Activated effector memory CD4-positive, alpha-beta T cell treated with anti-CD3 and anti-CD28 coated beads, Interleukin-2, amount 50 U/mL, for 16 hours (primary cell): ENCODE data around the gene FAM120A.

Source experiments
- DNase-seq: peaks from one replicate; pipeline ENCODE4 v3.0.0-alpha.2; 2020

Gene FAM120A

DNA sequence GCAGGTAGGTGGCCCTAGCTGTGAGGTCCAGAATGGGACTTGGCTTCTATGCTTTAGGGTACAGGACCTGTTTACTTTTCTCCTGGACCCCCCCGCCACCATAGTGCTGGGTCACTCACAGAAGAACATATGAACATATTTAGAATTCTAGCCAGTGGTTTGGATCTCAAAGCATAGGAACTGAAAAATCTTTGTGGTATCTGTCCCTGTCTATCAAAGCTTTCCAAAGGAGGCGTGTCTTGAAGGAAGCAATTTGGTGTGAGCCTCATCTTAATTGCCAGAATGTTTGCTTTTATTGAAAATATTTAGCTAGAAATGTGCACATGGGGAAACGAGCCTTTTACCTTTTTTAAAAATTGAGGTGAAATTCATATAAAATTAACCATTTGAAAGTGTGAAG lies 131.1 kb downstream of the FAM120A start:
- no peak for DNase-seq

DNA sequence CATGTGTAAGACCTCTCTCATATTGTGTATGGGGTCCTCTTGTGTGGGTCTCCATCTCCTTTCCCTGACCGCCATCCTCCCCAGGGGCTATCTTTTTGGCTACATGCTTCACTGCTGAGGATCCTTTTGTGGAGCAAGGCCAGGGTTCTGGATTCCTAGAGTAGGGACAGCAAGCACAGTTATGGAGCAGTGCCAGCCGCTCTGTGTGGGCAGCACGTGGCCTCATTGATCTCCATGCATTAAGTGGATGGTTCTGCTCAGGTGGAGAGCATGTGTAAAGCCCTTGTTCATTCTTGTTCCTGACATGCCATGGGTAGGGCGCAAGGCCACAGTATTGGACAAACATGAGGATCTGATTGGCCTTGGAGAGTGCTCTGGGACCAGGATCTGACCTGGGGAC lies 133.8 kb downstream of the FAM120A start:
- no peak for DNase-seq

DNA sequence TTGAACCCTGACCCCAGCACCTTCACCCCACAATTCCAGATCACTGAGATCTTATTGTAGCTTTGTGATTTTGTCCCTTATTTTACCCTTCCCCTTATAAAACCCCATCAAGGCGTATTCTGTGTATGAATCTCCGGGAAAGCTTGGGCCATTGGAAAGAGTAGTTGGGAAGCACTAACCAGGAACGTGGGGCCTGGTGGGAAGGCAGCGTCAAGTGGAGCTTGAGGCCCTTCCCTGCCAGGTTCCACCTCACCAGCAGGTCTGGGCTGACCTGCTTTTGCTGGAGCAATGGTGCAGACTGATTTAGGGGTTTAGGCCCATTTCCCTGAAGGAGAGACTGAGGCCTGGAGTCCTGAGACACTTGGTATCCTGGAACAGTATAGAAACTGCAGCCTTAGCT lies 134.2 kb downstream of the FAM120A start:
- no peak for DNase-seq

DNA sequence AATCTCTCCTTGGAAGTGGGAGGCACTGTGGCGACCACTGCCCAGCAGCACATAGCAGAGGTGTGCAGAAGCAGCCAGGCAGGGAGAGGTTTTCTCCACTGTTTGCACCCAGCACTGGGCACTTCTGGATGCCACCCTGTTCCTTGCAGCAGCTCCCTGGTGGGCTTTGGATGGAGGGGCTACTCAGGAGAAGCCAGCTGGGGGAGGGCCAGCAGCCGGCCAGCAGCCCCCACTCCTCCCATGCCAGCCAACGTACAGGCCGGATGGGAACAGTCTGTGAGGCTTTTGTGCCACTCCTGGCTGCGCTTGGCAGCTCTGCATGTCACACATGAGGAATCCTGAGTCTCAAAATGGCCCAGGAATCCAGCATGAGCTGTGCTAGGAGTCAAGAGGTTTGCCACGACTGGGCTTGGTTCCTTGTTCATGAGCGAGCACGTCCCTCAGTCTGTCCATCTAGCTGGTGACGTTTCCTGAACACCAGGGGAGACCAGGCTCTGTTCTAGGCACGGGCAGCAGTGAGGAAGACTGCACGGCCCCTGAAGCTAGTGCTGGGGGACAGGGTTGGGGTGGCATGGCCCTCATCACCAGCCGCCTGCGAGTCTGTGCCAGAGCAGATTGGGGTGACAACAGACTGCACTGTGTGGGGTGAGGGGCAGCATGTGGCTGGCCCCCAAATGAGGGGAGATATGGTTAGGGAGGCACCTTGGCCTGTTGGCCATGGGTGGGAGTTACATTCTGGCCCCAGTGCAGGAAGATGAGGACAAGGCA lies 135.0 kb downstream of the FAM120A start:
- DNase-seq: peak; percentile 57

DNA sequence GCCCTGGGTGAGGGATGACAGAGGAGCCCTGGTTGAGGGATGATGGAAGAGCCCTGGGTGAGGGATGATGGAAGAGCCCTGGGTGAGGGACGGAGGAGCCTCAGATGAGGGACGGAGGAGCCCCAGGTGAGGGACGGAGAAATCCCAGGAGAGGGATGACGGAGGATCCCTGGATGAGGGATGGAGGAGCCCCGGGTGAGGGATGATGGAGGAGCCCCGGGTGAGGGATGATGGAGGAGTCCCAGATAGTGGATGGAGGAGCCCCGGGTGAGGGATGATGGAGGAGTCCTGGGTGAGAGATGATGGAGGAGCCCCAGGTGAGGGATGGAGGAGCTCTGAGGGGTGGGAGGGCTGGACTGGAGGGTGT lies 135.8 kb downstream of the FAM120A start:
- no peak for DNase-seq

DNA sequence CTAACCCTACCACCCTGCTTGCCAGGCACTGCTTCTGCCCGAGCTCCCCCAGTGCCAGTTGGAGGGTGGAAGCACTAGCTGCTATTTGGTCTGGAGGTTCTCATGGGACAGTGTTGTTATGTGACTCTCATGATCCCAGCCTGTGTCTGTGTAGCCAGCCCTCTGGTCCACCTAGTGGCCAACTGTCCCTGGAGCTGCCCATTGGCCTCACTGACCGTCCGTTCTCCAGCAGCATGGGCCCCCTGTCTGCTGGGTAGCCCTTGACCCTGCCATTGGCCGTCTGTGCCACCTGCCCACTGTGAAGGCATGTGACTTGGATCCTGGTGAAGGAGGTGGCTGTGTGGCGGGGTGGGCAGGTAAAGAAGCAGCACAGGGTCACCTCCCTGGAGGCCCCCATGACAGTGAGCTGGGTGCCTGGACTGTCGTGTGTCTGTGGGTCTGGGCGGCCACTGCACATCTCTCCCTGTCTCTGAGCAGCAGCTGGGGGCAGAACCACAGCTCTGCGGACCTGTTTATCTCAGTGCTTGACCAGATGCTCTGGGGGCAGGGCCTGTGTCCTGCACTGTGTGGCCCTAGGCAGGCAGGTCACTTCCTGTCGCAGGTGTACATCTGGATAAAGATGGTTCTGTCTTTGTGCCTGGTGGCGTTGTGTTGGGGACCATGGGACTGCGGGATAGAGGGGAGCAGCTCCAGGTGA lies 136.3 kb downstream of the FAM120A start:
- peak; percentile 50 for DNase-seq

DNA sequence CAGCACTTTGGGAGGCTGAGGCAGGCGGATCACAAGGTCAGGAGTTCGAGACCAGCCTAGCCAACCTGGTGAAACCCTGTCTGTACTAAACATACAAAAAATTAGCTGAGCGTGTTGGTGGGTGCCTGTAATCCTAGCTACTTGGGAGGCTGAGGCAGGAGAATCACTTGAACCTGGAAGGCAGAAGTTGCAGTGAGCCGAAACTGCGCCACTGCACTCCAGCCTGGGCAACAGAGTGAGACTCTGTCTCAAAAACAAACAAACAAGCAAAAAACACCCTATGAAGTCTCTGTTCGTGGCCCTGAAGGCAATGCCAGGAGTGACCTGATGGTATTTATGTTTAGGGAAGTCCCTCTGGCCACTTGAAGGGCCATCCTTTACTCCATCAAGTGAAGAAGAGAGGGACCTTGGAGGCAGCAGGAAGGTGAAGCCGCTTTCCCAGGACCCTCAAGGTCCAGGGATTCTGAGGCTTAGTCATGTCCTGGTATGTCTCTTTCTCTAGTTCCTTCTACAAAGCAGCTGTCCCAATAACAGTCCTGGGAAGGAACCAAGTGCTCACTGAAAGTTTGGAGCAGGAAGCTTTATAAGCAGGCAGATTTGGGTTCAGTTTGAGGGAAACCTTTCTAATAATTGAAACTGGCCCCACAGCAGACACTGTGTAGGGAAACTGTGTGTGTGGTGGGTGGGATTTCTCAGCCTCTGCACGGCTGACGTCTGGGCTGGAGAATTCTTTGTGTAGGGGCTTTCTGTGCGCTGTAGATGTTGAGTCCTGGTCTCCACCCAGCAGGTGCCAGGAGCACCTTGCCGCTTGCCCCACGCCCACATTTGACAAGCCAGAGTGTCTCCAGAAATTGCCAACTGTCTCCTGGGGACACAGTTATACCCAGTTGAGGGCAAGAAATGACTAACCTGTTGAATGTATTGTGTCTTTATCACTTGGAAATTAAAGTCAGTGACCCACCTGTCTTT lies 137.4 kb downstream of the FAM120A start:
- peak; percentile 52 for DNase-seq

DNA sequence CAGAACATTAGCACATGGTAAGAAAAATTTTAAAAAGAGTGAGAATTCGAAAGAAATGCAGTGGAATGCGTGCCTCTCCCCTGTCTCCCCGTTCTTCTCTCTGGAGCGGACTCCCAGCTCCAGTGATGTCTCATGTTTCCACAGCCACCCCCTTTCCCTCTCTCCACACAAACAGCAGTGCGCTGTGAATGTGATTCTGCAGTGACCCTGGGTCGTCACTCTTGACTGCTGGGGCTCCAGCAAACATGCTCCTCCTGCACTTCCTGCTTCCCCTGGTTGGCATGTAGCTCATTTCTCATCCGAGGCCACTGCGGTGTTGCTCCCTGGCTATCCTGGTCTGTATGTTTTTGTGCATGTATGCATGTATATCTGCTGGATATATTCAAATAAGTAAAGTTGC lies 138.2 kb downstream of the FAM120A start:
- DNase-seq: peak; percentile 55

DNA sequence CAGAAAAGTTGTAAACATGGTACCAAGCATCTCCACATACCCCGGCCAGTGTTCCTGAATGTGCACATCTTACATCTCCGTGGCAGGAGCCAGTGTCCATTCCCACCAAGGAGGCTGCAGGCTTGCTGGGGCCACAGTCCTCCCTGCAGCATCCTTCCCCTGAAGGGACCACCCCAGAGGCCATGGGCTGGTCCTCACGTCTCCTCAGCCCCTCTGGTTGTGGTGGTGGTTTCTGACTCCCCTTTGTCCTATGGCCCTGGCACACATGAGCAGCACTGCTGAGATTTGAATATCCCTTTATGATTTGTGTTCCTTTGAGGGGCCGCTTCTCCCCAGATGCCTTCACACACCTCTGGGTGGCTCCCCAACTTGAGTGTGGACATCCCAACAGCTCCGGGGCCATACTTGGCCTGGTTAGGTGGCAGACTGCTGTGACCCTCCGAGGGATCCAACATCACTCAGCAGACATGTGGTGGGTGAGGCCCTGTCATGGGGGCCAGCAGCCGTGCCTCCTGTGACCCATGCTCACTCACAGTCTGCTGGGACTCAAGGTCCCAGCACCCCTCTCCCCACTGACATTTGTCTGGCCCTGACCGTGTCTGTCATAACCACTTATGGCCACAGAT lies 139.2 kb downstream of the FAM120A start:
- DNase-seq: peak; percentile 48

DNA sequence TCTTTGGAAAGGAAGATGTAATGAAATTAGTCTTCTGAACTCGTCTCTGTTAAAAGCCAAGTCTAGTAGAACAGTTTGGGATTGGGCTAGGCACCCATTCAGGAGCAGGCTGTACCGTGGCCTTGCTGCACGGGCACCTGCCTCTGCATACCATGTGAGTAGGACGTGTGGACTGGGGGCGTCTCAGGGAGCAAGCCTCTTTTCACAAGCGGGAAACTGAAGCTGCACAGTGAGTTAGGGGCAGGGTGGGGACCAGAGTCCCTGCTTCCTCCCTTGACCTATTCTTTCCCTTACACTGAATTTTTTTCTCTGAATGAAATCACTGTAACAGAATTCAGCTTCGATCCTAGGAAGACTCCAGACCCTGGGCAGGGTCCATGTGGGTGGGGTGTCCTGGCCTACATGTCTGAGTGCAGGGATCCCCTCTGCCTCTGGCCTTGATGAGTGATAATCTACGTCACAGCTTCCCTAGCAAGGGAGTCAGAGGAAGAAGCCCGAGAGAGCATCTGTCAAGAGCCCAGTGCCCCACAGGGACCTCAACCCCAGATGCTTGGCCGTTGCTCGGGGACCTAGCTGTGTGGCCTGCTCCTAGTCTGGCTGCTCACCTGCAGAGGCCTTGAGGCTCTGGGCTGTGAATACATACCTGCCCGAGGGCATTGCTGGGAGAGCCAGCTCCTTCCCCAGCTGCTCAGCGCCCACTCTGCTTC lies 140.0 kb downstream of the FAM120A start:
- DNase-seq: peak; percentile 41

DNA sequence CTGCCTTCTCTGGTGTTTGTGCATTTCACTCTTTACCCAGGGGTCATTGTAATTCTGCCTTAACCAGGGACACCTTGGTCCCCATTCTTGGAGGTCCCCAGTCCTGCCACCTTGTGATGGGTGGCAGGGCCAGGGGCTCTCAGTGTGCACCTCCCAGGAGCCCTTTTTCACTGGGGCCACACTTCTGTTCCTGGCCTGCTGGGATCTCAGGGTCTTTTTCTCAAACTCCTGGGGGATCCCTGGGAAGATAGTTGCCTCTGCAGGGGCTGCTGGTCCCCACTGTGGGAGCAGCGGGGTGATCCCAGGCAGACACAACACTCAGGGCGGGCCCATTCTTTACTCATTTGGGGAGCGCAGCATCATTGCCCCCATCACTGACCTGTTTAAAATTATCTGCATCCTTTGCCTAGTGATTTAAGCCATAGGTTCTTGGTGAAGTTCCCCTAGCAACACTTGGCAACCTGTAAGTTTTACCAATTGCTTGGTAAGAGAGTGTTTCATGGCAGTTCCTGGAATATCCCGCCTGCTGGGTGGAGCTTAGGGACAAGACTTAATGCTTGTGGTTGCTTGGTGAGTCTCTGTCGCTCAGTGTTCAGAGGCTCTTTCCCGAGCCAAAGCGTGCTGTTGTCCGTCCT lies 140.6 kb downstream of the FAM120A start:
- DNase-seq: no peak

DNA sequence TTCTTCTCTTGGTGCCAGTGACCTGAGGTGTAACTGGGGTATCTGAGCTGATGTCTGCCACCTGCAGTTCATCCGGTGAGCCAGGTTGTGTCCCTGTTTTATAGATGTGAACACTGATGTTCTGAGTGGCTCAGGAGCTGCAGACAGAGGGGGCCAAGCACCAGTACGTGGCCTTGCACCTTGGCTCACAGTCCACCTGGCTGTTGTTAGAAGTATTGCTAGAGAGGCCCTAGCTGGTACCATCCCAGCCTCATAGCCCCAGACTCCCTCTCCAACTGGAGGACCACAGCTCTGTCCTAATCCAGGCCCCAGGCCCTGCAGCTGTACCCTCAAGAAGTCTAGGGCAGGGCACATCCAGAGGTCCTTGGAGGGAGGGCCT lies 141.1 kb downstream of the FAM120A start:
- no peak for DNase-seq

DNA sequence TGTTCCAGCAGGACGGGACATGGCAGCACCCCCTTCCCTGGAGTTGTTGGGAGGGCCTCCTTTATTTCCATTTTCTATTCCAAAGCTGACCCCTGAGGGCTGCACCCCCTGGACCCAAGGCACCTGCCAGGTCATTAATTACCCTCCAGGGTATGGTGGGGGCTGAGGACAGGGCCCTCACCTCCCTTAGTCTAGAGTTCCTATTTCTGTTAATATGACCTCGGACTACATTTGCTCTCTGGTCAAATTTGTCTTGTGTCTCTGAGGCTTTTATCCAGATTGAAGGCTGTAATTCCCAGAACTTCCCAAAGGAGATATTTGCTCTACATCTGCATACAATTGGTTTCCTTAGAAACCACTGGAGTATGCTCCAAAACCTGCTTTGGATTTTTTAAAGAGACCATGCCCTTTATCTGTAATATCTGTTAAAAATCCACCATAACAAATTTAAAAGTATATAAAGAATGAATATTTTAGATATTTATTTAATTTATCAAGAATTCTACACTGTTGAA lies 141.7 kb downstream of the FAM120A start:
- DNase-seq: no peak

DNA sequence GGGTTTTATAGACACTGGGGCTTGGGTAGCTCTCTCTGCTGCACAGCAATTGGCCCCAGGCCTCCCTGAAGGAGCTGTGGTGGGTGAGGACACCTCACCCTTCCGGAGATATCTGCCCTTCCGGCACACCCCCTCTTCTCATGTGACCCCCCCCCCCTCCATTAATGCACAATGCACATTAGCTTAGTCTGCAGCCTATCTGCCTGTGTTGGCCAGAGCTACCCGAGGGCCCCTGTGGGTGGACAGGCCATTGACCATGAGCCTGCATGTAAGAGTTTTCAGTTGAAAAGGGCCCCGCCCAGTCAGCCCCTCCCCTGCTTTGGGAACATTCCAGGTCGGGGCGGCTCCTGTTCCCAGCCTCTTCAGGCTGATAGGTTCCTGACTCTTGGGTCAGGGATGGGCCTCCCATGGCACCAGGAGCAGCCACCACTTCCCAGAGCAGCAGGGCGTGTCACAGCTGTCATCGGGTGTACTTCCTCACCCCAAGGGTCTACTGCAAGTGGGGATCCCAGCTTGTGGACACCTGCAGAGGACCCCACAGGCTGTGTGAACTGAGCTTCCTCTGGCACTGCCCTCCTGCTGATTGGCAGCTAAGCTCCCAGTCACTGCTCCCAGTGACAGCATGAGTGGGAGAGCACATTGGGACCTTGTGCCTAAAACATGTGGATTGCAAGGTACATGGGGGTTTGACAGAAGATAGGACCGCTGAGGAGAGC lies 142.7 kb downstream of the FAM120A start:
- DNase-seq: no peak

DNA sequence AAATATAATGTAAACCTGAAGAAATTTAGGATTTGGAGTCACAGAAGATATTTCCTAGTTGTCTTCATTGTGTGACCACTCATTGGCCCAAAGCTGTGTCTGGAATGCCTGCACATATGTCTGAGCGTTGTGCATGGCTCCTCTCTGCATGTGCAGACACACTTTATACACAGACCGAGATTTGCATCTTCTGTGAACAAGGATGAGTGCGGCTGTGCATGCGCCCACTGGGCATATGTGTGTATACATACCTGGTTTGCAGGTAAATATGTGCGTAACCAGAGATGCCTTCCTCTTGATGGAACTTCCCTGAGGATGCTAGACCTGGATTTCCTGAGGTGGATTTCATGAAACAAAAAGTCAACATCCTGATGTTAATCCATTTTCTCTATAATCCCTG lies 144.0 kb downstream of the FAM120A start:
- no peak for DNase-seq

DNA sequence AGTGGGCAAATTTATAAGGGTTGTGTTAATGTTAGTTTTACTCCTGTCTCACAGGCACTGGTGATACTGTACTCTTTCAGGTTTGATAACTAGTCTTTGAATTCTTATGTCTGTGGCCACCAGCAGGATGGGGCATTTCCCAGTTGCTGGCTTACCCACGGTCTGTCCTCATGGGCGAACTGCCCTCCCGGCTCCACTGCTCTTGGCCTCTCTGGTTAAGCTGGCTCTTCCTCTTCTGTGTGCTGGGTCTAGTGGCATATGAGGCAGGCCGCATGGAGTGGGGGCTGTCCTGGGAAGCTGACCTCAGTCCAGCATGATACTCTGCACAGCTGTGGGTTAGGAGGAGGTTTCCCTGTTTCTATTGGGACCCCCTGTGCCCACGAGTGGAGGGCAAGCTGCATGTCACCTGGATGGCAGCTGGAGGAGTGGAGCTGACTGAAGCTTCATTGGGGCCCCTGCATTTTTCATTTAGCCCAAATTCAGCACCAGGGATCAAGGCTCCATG lies 144.4 kb downstream of the FAM120A start:
- DNase-seq: no peak

DNA sequence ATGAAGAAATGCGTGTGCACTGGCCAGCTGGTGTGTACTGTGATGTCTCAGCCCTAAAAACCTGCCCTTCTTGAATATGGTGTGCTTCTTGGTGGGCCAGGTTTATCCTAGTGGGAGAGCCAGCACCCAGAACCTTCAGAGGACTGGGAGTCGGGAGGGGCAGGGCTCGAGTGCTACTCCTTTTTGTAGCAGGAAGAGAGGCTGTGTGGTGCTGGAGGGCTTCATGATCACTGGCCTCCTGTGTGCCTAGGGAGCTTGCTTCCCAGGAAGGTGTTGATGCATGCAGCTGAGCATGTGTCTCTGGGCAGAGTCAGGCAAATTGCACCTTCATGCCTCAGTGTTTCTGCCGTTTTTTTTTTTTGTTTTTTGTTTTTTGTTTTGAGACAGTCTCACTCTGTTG lies 144.9 kb downstream of the FAM120A start:
- DNase-seq: peak; percentile 51

DNA sequence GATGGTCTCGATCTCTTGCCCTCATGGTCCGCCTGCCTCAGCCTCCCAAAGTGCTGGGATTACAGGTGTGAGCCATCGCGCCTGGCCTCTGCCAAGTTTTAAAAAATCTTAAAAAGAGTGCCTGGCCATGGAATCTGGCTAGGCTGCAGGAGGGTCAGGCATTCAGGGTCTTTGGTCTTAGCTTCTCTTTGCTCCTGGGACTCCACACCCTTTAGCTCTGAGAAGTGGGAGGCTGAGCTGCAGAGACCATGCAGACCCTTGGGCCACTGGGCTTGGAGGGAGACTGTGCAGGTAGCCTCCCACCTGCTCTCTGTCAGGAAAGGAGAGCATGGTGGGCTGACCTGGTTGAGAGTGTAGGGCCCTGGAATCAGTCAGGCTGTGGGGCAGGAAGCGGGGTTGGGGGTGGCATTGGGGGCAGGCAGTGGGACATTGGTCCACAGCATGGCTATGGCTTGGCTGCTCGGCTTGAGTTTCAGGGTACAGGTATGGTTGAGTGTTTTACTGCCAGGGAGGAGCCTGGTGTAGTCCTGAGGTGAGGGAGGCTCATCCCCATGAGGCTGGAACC lies 145.7 kb downstream of the FAM120A start:
- peak; percentile 43 for DNase-seq

DNA sequence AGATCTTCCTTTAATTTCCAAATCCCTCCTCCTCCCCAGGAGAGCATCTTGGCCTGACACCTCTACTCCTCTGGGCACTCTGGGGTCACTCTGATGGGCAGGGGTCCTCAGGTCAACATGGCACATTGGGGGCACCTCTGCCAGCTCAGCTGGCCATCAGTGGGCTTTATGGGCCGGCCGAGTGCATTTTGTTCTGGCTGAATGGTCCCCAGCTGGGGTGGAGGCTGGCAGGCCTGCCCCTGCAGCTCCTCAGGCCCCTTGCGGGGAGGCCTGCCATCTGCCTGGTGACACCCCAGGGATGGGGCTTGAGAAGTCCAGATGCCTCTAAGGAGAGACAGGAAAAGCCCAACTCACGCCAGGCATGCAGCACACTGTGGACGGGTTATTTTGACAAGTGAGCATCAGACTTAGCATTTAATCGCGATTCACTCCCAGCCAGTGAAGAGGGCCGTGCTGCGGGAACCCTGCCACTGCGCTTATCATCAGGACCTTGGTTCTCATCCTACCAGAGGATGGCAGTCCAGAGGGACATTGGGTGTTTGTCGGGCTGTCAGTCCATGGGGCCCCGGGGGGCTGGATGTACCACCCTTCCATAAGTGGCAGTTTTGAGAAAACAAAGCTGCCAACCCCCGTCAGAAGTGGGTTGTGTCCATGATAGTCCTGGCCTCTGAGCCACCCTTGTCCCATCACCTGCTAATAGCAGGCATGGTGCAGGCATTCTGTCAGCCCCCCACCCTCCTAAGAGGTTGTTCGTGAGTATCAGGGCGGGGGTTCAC lies 146.6 kb downstream of the FAM120A start:
- peak; percentile 50 for DNase-seq
